ENCODE measurements around the gene EPB41L4A.

The EPB41L4A gene

DNA sequence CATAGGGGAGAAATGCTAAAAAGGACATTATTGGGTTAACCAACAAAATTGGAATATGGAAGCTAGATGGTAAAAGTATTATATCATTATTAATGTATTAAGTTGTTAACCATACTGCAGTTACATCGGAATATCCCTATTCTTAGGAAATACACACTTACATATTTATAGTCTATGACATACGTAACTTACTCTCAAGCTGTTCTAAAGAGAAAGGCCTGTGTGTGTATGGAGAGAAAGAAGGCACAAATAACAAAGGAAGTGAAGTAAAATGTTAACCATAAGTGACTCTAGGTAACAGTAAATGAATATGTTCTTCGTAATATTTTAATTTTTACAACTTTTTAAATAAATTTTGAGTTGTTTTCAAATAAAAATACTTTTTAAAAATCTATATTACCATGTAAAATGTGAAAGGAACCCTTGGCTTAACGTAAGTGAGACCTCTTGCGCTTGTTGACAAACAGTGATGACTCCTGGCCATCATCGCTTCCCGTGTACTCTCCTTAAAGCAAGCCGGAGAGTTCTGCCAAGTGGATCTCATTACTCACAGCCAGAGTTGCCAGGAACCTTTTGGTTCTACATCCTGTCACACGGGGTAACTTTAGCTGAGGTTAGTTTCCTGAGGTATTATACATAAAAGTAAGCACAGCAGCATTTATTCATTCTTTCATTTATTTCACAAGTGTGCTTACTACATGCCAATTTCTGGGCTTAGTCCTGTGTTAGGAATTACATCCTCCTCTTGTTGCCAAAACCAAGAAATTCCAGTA lies 165.4 kb downstream of the EPB41L4A start:
- H3K4me3 ChIP-seq (ENCODE audit: low read length) = no peak overlapping the region
- DNase-seq (ENCODE audit: low read depth) = peak; percentile 79
- no peak for TF ChIP-seq CTCF (IDR thresholded peaks at IDR 0.05; ENCODE audit: insufficient read depth, low read depth, low read length, missing control alignments)

DNA sequence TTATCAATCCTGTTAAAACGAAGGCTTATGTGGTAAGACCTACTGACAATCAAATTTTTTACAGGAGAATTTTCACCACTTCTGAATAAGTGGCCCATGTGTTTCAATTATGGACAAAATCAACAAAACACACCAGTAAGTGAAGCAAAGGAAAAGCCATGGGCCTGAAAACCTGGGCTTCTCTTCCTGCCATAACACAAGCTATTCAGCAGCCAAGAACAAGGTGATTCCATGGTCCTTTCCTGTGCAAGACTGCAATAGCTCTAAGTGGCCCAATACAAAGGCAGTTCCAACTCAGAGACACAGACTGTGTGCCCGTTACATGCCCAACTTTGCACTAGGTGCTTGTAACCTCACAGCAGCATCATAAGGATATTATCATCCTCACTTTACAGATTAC lies 168.5 kb downstream of the EPB41L4A start:
- H3K4me3 ChIP-seq (ENCODE audit: low read length) = no peak overlapping the region
- no peak for TF ChIP-seq CTCF (IDR thresholded peaks at IDR 0.05; ENCODE audit: insufficient read depth, low read depth, low read length, missing control alignments)
- DNase-seq (ENCODE audit: low read depth) = no peak

DNA sequence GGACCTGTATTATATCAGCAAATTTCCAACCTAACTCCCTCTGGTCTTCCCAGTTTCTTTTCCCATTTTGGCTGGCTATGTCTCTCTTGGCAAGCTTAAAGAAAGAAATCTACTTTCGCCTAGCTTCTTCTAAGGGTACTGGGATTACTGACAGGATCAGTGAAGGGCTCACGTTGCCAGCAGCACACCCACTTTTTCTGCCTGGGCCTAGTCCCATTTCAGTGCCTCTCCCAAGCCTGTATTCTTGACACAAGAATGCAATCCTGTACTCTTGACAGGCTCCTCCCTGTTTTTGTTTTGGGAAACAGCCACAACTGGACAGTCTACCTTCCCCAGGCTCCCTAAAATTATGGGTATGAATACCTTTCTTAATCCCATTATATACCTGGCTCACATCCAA lies 170.5 kb downstream of the EPB41L4A start:
- H3K4me3 ChIP-seq (ENCODE audit: low read length) = no peak overlapping the region
- DNase-seq (ENCODE audit: low read depth) = no peak
- no peak for TF ChIP-seq CTCF (IDR thresholded peaks at IDR 0.05; ENCODE audit: insufficient read depth, low read depth, low read length, missing control alignments)

DNA sequence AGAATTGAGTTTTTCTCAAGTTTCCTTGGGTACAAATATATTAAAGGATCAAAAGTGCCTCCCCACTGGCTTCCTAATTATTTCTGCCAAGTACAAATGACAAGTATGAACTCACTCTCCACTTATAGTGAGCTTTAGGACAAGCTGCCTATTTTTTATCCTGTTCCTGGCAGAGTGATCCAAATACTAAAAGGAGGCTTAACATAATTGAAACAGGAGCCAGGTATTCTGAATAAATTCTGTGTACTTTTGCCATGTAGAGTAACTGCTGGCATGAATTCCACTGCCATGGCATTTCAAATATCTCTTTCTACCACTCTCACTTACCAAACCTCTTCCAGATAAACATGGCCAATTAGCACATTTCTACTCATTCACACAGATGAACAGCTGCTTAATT lies 171.1 kb downstream of the EPB41L4A start:
- no peak for TF ChIP-seq CTCF (IDR thresholded peaks at IDR 0.05; ENCODE audit: insufficient read depth, low read depth, low read length, missing control alignments)
- no peak overlapping the region for H3K4me3 ChIP-seq (ENCODE audit: low read length)
- no peak for DNase-seq (ENCODE audit: low read depth)

- H3K4me3 ChIP-seq (ENCODE audit: low read length) = no peak overlapping the region
- TF ChIP-seq CTCF (IDR thresholded peaks at IDR 0.05; ENCODE audit: insufficient read depth, low read depth, low read length, missing control alignments) = no peak
- DNase-seq (ENCODE audit: low read depth) = no peak
Observed at GRCh38 chr5:112245656-112246055, 173.4 kb downstream of the EPB41L4A start.

GRCh38 chr5:112239996-112240395 lies 179.1 kb downstream of the EPB41L4A start:
- DNase-seq (ENCODE audit: low read depth) = no peak
- peak; percentile 13 for TF ChIP-seq CTCF (IDR thresholded peaks at IDR 0.05; ENCODE audit: insufficient read depth, low read depth, low read length, missing control alignments)
- H3K4me3 ChIP-seq (ENCODE audit: low read length) = no peak overlapping the region

GRCh38 chr5:112238473-112238872 lies 180.6 kb downstream of the EPB41L4A start:
- no peak overlapping the region for H3K4me3 ChIP-seq (ENCODE audit: low read length)
- no peak for DNase-seq (ENCODE audit: low read depth)
- no peak for TF ChIP-seq CTCF (IDR thresholded peaks at IDR 0.05; ENCODE audit: insufficient read depth, low read depth, low read length, missing control alignments)

Measured in epithelial cell of esophagus (primary cell).